Right atrium auricular region (tissue), 2 donors: ENCODE measurements around the gene TUBB4A. TPM values are rescaled to one million over a fixed set of nuclear protein-coding genes. Genes with fewer than 3 reads are reported as not detected.

Source experiments
- DNase-seq: peaks from one replicate; pipeline ENCODE4 v3.0.0-alpha.2; 2019; ENCODE audit warnings: low spot score
- H3K27ac ChIP-seq, 2 donors: fragments of 200-600 bp; sonication (generic); 1 replicate in 1 of 2; 2 replicates in 1 of 2; pipeline ENCODE4 v1.5.1; 2016 to 2019
- H3K27me3 ChIP-seq, 2 donors: fragments of 200-600 bp; sonication (generic); one replicate each; pipeline versions ENCODE4 v1.5.1 to v1.6.0; 2017 to 2019
- H3K36me3 ChIP-seq: fragments of 200-600 bp; sonication (generic); one replicate; pipeline ENCODE4 v1.5.1; 2016
- H3K4me1 ChIP-seq, 2 donors: fragments of 200-600 bp; sonication (generic); one replicate each; pipeline versions ENCODE4 v1.5.1 to v1.6.0; 2017 to 2019
- H3K4me3 ChIP-seq, 2 donors: fragments of 200-600 bp; sonication (generic); 1 replicate in 1 of 2; 2 replicates in 1 of 2; pipeline ENCODE4 v1.5.1; 2017 to 2019; ENCODE audit warnings: mild to moderate bottlenecking in 1 of 2, moderate library complexity in 1 of 2
- H3K9me3 ChIP-seq, 2 donors: fragments of 200-600 bp; sonication (generic); one replicate each; pipeline ENCODE4 v1.5.1; 2019
- CTCF ChIP-seq, 2 donors: fragments of 200-600 bp; sonication (generic); IDR thresholded peaks; one replicate each; pipeline ENCODE4 v1.5.1; 2019; ENCODE audit warnings: antibody characterized with exemption in 2 of 2
- total RNA-seq, 2 donors: library from RNA; depleted of rRNA; stranded (reverse); fragments of >200 nt; gene quantifications; one replicate each; pipeline ENCODE4 v1.1.0, GENCODE V29; 2016

Gene TUBB4A
- total RNA-seq, 2 donors from 2014 or later = 0.83 to 2.3 TPM

- no peaks in the 10 kb centered on the region for H3K36me3 ChIP-seq
- H3K4me1 ChIP-seq = peaks cover 0 to 18% of the 10 kb centered on the region in 2 donors
- no peak for TF ChIP-seq CTCF (IDR thresholded peaks at IDR 0.05)
- DNase-seq = no peak
- H3K27ac ChIP-seq = no peak overlapping the region
- no peaks in the 10 kb centered on the region for H3K9me3 ChIP-seq
- peaks cover 9 to 16% of the 10 kb centered on the region in 2 donors for H3K27me3 ChIP-seq
- H3K4me3 ChIP-seq = no peak overlapping the region
These were observed 29.4 kb downstream of the TUBB4A start for GRCh38 chr19:6472713-6473112.

GRCh38 chr19:6471076-6471475 lies 31.0 kb downstream of the TUBB4A start:
- Histone ChIP-seq H3K9me3 (no peaks in the 10 kb centered on the region), H3K4me1 (peaks cover 0 to 8% of the 10 kb centered on the region in 2 donors), H3K36me3 (no peaks in the 10 kb centered on the region), H3K4me3 (no peak overlapping the region), H3K27me3 (peaks cover 2 to 10% of the 10 kb centered on the region in 2 donors), H3K27ac (no peak overlapping the region)
- no peak for TF ChIP-seq CTCF (IDR thresholded peaks at IDR 0.05)
- no peak for DNase-seq

- no peak for TF ChIP-seq CTCF (IDR thresholded peaks at IDR 0.05)
- no peaks in the 10 kb centered on the region for H3K4me1 ChIP-seq
- no peaks in the 10 kb centered on the region for H3K9me3 ChIP-seq
- H3K27ac ChIP-seq = no peak overlapping the region
- H3K36me3 ChIP-seq = no peaks in the 10 kb centered on the region
- H3K27me3 ChIP-seq = peaks cover 0 to under 1% of the 10 kb centered on the region in 2 donors
- H3K4me3 ChIP-seq = no peak overlapping the region
- no peak for DNase-seq
These were observed 31.9 kb downstream of the TUBB4A start for GRCh38 chr19:6470173-6470572.

- Histone ChIP-seq H3K4me1 (peaks cover 0 to 8% of the 10 kb centered on the region in 2 donors), H3K36me3 (no peaks in the 10 kb centered on the region), H3K9me3 (no peaks in the 10 kb centered on the region), H3K27me3 (peaks cover 5 to 10% of the 10 kb centered on the region in 2 donors), H3K4me3 (no peak overlapping the region), H3K27ac (no peak overlapping the region)
- no peak for TF ChIP-seq CTCF (IDR thresholded peaks at IDR 0.05)
- DNase-seq = no peak
These were observed 34.7 kb downstream of the TUBB4A start for GRCh38 chr19:6467384-6467783.

GRCh38 chr19:6466526-6467248 lies 35.4 kb downstream of the TUBB4A start:
- Histone ChIP-seq H3K27me3 (peaks cover 5 to 10% of the 10 kb centered on the region in 2 donors), H3K36me3 (no peaks in the 10 kb centered on the region), H3K4me3 (no peak overlapping the region), H3K27ac (no peak overlapping the region), H3K9me3 (no peaks in the 10 kb centered on the region), H3K4me1 (peaks cover 0 to 8% of the 10 kb centered on the region in 2 donors)
- DNase-seq = no peak
- no peak for TF ChIP-seq CTCF (IDR thresholded peaks at IDR 0.05)

GRCh38 chr19:6465663-6466062 lies 36.4 kb downstream of the TUBB4A start:
- no peak overlapping the region for H3K4me3 ChIP-seq
- TF ChIP-seq CTCF (IDR thresholded peaks at IDR 0.05) = no peak
- H3K9me3 ChIP-seq = no peaks in the 10 kb centered on the region
- H3K27me3 ChIP-seq = peaks cover 5 to 10% of the 10 kb centered on the region in 2 donors
- no peak for DNase-seq
- no peaks in the 10 kb centered on the region for H3K36me3 ChIP-seq
- H3K4me1 ChIP-seq = peaks cover 0 to 11% of the 10 kb centered on the region in 2 donors
- no peak overlapping the region for H3K27ac ChIP-seq
